GM13977 (cell line): ENCODE data around the gene GSK3B.

Experiments used
- DNase-seq: peaks from one replicate; pipeline ENCODE4 v3.0.0; 2012; ENCODE audit warnings: low spot score
- in situ Hi-C: fragments of 300-500 bp; cut with MboI; formaldehyde crosslinking; loops from one replicate; pipeline ENCODE4 v1.12.0; 2022; ENCODE audit warnings: low sequenced_read_pairs, low pct_unique_long_range_greater_than_20kb, mixed read lengths, inconsistent platforms; ENCODE audit not compliant: unreplicated experiment
- TF ChIP-seq, protein P1 (sequence below): IDR thresholded peaks from 2 replicates; pipeline ENCODE4 v1.5.1; 2012; ENCODE audit warnings: mild to moderate bottlenecking, control low read depth; ENCODE audit not compliant: insufficient read depth; ENCODE audit errors: extremely low read depth, missing control alignments

GSK3B gene

DNA sequence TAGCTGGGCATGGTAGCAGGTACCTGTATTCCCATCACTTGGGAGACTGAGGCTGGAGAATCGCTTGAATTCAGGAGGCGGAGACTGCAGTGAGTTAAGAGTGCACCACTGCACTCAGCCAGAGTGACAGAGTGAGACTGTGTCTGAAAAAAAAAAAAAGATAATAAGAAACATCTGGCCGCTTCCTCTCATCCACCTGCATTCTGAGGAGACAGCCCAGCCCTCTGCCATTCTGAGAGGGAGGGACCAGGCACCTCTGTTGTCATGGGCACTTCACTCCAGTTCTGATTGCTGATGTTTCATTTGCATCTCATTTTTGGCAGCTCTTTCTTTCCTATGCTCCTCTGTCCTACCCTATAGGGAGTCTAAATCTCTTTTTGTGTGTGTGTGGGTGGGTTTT is 36.4 kb upstream of the GSK3B start:
- in situ Hi-C loops, result no loop called here
- TF ChIP-seq, protein P1, sequence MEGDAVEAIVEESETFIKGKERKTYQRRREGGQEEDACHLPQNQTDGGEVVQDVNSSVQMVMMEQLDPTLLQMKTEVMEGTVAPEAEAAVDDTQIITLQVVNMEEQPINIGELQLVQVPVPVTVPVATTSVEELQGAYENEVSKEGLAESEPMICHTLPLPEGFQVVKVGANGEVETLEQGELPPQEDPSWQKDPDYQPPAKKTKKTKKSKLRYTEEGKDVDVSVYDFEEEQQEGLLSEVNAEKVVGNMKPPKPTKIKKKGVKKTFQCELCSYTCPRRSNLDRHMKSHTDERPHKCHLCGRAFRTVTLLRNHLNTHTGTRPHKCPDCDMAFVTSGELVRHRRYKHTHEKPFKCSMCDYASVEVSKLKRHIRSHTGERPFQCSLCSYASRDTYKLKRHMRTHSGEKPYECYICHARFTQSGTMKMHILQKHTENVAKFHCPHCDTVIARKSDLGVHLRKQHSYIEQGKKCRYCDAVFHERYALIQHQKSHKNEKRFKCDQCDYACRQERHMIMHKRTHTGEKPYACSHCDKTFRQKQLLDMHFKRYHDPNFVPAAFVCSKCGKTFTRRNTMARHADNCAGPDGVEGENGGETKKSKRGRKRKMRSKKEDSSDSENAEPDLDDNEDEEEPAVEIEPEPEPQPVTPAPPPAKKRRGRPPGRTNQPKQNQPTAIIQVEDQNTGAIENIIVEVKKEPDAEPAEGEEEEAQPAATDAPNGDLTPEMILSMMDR, result no peak
- DNase-seq, result no peak

DNA sequence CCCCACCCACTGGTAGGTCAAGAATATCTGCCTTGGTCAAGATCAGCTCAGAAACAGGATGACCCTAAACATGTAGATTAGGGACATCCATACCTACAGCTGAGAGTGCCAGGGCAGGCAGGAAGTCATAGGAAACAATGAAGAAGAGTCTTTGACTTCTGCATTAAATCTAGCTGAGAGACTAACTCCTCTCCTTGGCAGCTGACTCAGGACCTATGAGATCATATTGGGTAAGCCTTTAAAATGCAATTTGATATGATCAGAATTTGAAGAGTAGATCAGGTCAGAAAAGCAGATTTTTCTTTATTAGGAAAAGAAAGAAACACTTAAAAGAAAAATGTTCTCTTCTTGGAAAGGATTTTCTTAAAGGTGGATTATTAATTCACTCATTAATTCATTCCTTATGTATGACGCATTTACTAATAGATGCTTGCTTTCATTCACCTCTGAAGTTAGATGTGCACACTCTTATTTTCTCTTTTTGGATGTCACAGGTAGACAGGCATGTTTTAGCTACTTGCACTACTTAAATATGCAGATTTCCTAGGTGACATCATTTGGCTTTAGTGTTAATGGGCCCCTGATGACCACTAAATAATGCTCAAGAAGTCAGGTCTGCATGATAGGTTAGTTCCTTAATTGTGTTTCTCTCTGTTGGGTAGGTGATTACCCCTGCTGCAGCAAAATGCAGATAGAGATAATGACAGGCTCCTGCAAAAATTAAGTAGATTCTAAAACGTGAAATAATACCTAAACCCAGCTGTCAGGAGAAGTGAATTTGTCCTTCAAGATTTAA is 35.7 kb upstream of the GSK3B start:
- DNase-seq, result no peak
- TF ChIP-seq, protein P1, result no peak
- in situ Hi-C loops, result no loop called here

DNA sequence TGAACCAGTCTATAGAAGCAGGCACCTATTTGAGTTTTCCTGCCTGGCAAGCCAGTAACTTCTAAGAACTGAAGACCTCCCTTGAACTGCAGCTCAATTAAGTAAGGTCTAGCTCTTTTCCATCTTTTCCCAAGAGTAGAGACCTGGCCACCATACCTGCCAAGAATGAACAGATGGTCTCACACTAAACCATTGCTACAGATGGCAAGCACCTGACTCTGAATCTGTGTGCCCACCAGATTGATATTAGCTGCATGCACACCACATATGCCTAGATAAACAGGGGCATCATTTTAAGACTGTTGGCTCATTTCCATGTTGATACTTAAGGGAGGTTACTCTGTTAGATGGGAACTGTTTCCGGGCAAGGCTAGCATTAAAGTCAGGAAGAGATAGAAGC is 34.8 kb upstream of the GSK3B start:
- TF ChIP-seq, protein P1, result no peak
- no peak for DNase-seq
- in situ Hi-C loops, result no loop called here

DNA sequence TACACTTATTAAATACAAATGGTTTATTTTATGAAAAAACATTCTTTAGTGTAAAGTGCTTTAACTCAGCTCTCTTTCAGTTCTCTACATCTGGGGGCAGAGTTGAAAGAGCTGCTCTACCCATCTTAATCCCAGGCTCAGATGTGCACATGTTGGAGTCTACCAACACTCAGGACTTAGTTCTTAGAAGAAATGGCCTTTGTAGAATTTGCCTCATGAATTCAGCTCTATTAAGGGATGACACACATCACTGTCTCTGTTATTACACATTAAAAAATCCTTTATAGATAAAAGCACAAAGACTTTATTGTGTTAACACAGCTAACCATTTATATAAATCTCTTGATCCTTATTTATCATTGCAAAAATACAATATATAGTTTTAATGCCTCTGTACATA is 31.7 kb upstream of the GSK3B start:
- in situ Hi-C loops, result no loop called here
- no peak for DNase-seq
- TF ChIP-seq, protein P1, result no peak

DNA sequence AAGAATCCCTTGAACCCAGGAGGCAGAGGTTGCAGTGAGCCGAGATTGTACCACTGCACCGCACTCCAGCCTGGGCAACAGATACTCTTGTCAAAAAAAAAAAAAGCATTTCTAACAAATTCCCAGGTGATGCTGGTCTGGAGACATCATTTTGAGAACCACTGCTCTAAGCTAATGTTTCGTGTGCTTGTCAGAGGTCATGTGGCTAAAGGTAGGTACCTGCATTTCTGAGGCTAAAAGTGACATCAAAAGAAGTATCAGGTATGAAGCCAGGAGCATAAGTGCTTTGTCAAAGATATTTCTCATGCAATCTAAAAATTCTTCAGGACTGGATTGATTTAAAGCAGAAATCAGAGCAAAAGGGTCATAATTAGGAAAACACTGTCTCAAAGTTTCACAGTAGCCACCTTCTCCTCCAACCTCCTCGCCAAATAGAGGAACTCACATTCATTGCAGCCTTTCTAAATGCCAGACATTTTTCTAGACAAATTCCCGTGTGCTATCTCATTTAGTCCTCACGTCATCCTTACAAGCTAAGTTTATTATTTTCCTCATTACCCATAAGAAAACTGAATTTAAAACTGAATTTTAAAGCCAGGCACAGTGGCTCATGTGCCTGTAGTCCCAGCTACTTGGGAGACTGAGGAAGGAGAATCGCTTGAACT is 25.7 kb upstream of the GSK3B start:
- in situ Hi-C loops, result no loop called here
- DNase-seq, result no peak
- TF ChIP-seq, protein P1, result no peak

DNA sequence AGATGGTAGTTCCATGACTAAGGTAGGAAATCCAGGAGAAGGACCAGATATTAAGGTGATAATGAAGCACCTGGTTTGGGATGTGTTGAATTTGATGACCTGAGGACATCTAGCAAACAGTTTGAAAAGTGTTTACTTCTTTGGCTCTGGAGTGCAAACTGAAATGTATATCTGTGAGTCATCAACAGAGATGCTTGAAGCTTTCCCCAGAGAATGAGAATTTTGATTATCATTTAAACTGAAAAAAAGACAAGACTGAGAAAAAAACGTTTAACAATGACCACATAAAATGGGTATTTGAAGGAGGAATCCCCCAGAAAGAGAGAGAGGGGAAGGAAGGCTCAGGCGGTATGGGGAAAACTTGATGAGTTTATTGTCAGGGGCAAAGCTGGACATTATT is 20.7 kb upstream of the GSK3B start:
- no peak for DNase-seq
- TF ChIP-seq, protein P1, result no peak
- in situ Hi-C loops, result no loop called here
